ENCODE results near the gene MBNL2.

The MBNL2 gene

DNA sequence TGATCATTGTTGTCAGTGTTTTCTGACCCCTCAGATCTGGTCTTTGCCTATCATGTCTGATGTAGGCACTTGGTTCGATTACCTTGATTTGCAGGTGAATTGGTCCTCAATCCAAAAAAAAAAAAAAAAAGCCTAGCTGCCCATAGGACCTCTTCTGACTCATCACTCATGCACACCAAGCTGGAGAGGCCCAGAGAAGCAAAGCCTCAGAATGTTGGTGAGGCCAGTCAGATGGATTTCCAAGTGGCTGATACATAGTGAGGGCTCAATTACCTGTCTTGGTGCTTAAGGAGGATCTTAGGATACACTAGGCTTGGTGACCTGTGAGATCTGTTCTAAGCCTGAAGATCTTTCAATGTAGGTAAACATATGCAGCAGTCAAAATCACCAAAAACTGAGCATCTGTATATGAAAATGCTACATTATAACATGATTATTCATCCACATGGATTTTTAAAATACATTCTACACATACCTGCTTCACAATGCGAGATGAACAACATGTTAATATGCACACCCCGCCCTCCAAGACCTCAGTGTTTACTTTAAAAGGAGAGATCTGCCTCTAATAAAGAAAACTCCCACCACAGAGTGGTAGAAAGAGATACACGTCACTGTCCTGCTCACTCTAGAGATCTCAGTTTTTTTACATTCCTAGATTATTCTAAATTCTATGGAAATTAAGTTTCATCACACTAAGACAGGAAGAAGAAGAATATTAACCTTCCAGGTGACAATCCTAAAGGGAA is 132.0 kb downstream of the MBNL2 start:
- DNase-seq, result no peak

GRCh38 chr13:97354808-97355207 is 132.7 kb downstream of the MBNL2 start:
- no peak for DNase-seq

GRCh38 chr13:97356592-97356991 is 134.5 kb downstream of the MBNL2 start:
- no peak for DNase-seq

- peak; percentile 72 for DNase-seq
Measured at GRCh38 chr13:97359181-97360057, 137.3 kb downstream of the MBNL2 start.

DNA sequence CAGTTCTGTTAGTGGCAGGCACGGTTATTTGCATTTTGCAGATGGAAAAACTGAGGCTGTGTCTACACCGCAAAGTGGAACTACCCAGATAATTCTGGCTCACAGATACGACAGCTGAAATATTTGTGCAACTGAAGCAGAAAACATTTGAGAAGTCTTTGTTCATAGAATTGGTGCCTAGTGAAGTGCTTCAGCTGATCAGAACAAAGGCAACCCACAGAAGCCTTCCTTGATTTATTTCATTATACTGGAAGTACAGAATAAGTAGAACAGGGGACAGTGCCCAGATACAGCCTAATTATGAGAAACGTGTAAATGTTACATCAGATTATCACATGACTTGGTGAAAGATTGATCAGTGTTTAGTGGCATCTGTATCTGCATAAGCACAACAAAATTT is 138.5 kb downstream of the MBNL2 start:
- no peak for DNase-seq

DNA sequence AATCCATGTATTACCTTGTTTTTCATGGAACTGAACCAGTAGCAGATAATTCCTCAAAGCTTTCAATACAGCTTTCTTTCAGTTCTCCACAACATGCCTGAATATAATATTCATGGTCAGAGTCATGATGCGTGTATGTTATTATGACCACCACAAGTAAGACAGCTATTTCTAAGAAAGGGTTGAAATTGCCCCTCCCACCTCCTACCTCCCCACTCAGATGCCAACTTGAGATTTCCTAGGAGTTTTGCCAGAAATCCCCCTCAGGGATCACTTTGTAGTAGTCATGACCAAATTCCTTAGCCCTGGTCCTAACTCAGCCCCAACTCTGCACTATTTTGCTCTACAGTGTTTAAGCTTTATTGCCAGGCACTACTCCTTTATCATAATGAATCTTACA is 141.9 kb downstream of the MBNL2 start:
- no peak for DNase-seq

GRCh38 chr13:97364827-97365226 is 142.7 kb downstream of the MBNL2 start:
- DNase-seq, result no peak

- no peak for DNase-seq
Measured at GRCh38 chr13:97366172-97366688, 144.1 kb downstream of the MBNL2 start.

DNA sequence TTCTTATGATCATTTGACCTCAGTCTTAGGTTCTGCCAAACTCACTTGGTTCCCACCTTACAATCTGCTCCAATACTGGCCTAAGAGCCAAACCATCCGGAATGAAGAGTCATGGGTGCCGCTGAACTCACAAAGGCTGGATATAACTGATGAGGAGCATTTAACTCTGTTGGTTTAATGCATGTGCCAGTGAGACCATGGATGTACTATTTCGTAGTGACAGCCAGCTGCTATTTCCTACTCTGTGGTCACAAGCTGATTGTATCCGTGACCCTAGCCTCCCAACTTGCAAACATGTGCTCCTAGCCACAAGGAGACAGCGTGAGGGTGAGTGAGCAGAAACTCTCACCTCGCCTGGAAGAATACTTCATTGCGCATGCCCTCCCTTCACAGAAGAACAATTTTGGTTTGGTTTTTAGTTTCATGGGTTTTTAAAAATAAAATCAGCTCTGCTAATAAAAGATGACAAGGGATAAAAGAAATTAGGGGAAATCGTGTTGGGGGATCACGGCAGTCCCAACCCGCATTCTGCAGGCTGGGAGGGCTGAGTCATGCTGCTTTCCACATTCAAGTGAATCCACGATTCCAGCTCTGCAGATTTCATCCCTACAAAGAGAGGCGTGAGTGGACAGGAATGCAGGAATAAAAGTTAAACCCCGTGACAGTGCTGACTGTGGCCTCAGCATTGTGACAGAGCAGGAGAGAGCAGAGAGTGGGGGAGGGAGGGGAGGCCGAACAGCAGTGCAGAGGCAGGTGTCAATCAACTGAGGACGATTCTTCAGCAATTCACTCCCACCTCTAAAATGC is 145.1 kb downstream of the MBNL2 start:
- DNase-seq, result no peak

DNA sequence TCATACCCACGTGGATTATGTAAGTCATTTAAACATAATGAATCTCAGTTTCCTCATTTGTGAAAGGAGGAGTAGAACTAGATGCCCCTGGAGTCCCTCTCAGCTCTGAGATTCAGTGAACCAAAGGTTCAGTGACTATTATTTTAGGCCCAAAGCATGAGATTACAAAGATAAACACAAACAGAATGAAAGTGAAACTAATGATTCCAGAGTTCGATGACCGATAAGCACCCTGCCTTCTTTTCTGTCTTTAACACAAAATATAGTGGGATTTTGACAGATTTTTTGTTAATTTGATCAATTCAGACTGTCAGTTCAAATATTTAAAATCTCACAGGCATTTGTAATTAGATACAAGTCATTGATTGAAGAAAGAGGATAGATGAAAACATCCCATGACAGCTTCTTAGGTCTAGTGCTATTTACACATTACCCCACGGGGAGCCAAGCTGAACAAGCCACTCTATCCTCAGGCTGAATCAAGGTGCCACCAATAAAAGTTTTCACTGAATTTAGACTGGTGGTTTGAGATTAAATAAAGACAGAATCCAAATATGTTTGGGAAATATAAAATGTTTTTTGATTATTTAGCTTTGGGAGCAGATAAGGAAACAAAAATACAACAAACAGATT is 147.2 kb downstream of the MBNL2 start:
- DNase-seq, result peak; percentile 36

- no peak for DNase-seq
Measured at GRCh38 chr13:97371486-97372109, 149.5 kb downstream of the MBNL2 start.

DNA sequence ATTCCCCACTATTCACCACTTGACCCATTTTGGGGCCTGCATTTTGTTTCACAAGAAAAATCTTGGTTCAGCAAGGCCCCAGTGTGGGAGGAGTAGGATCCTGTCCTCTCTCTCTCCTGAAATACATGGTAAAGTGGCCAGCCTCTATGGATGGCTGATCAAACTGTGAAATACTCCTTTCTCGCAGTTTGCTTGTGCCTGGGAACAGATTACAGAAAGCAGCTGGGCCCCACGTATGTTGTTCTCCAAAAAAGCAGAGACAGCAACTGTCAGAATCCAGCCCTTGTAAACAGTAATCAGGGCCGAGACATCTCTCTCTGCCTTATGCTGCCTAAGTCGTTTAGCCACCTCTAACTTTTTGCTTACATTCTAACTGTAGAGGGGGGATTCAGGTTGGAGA is 150.8 kb downstream of the MBNL2 start:
- DNase-seq, result no peak

DNA sequence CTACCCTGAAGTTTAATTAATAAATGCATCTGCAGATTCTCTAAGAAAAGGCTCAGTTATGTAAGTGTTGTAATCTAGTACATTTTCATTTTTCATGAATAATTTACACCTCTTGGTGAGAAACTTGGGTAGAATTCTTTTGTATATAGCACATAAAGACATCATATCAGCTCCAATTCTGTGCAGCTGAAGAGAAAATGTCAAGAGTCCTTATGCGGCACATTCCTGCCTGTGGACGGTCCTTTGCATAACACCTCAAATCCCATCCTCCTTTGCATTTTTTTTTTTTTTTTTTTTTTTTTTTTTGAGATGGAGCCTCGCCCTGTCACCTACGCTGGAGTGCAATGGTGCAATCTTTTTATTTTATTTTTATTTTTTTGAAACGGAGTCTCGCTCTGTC is 151.7 kb downstream of the MBNL2 start:
- DNase-seq, result no peak

GRCh38 chr13:97376981-97377380 is 154.8 kb downstream of the MBNL2 start:
- DNase-seq, result no peak

GRCh38 chr13:97379386-97379785 is 157.3 kb downstream of the MBNL2 start:
- DNase-seq, result no peak

DNA sequence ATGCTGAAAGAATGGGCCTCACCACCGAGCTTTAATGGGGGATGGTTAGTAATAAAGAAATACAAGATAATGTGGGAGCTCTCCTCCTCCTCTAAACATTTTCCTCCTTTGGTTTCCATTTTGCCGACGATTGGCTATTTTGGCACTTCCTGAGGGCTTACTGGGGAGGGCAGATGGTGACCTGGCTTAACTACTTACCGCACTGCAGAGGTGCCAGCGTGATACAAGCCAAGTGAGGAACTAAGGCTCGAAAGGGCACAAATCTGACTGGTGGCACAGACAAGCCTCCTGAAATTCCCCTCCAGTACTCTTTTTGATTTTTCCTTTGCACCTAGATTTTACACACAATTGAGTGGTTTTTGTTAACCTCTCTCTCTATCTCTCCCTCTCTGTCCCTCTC is 158.6 kb downstream of the MBNL2 start:
- DNase-seq, result no peak

DNA sequence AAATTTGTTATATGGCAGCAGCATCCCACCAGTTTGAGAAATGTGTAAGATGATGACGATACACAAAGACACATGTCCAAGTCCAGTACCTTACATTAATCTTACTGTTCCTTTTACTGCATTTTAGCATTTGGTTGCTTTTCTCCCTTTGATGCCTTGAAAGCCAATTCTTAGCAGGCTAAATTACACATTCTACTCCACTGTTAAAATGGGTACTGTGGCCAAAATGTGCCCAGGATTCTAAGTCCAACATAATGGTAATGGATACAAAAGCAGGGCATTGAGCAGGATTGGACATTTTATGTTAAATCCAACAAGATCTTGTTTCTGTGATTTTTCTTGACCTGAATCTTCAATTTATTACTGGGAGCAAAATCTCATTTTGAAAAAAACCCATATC is 159.1 kb downstream of the MBNL2 start:
- no peak for DNase-seq

DNA sequence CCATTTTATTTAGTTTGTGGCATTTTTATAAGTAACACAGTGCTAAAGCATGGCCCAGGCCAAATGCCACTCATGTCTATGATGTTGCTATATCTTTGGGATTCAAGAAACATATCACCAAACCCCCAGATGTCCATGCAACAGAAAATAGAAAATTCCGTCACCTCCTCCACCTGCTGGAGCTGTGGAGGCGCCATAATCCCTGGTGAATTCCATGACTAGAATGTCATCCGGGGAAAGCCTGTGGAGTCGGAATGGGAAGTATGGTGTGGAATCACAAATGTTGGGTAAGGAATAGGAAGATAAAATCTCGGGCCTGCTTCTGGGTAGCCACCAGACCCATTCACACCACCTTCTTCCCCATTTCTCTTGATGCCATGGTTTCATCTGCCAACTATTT is 160.1 kb downstream of the MBNL2 start:
- no peak for DNase-seq

- DNase-seq, result no peak
Measured at GRCh38 chr13:97384371-97384770, 162.2 kb downstream of the MBNL2 start.

- DNase-seq, result no peak
Measured at GRCh38 chr13:97385146-97385545, 163.0 kb downstream of the MBNL2 start.

GRCh38 chr13:97385854-97386253 is 163.7 kb downstream of the MBNL2 start:
- no peak for DNase-seq

DNA sequence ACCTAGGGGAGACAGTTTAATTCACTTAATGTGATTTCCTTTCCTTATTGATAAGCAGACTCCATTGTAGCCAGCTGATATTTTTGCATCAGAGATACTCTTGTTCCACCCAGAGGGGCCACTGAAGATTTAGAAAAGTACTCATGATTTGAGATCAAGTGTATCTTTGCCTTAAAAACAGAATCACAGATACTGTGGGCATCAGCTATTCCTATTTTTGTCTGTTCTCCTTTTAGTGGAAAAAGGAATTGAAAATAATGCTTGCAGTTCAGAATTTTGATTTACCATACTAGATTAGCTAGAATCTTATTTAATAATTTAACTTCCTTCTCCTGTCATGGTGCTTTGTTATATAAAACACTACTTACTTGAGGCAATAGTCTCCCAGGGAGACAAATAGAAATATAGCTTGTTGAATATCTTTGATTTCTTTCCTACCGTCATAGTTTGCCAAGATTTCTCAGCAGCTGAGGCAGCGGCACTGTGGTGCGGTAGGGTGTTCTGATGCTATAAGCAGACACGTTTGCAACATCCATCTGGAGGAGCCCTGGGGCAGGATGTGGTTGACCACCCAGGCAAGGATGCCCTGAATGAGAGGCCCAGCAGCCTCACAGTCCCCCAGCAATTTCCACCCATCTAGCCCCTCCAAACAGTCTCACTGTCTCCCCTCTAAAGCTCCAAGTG is 164.8 kb downstream of the MBNL2 start:
- no peak for DNase-seq

Measured in CD4-positive, alpha-beta T cell treated with Interleukin-12 subunit alpha and Interleukin-12 subunit beta, for 1 hour (primary cell).